ENCODE measurements around the gene PADI4.
A peak's percentile ranks its signal among the peaks of the same experiment; 100 is the strongest.
"Not testable (repeated sequence)": the region's sequence is repeated elsewhere in the genome, so short reads cannot be mapped to it uniquely, and the experiment has no call there.

The PADI4 gene

DNA sequence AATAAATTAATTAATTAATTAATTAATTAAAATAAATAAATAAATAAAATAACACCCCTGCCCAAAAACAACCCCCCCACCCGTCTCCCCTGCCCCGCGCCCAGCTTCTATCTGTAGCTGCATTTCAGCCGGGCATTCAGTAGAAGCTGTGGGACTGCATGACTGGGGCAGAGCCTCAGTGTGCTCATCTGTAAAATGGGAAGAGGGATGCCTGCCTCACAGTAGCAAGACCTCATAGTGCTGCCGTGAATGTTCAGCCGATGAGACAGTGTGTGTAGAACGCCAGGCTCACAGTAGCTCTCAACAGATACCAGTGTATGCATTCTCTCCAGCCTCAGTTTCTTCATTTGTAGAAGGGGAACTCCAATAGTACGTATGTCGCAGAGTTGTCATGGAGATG, 8.7 kb downstream of the PADI4 start:
- DNase-seq = no peak

- no peak for DNase-seq
Observed at GRCh38 chr1:17318262-17318661, 10.3 kb downstream of the PADI4 start.

DNA sequence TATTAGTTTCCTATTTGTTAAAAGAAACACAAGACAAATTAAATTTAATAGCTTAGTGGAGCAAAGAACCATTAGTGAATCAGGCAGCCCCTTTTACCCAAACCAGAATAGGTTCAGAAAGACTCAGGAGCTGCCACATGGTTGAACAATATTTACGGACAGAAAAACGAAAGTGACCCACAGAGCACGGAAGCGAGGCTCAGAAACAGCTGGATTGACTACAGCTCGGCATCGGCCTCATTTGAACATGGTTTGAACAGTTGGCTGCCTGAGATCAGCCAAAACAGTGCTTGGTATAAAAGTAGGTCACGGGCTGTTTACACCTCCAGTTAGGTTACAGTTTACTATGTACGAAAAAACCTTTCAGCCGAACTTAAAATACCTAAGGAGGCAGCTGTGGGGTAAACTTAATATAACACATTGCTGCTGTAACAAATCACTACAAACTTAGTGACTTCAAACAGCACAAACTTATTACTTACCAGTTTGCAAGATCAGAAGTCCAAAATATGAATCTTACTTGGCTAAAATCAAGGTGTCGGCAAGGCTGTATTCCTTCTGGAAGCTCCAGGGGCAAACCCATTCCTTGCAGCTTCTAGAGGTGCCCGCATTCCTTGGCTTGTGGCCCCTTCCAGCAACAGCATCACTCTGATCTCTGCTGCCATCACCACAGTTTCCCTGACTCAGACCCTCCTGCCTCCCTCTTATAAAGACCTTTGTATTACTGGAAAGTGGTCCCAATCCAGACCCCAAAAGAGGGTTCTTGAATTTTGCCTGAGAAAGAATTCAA, 11.8 kb downstream of the PADI4 start:
- DNase-seq = no peak

DNA sequence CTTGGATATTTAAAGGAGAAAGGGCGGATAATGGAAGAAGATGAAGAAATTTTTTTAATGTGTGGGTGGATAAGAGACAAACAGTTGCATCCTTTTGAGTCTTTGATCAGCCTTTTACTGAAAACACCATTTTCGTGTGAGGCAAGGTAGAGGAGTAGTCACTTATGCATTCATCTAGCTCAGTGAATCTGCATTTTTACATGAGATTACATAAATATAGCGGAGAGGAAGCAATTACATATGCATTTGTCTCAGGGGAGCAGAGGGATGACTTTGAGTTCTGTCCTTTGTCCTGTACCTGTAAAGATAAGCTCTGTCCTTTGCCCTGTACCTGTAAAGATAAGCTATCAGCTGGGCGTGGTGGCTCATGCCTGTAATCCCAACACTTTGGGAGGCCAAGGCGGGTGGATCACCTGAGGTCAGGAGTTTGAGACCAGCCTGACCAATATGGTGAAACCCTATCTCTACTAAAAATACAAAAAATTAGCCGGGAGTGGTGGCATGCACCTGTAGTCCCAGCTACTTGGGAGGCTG, 13.9 kb downstream of the PADI4 start:
- DNase-seq = not testable (repeated sequence)

- DNase-seq = no peak
Observed at GRCh38 chr1:17328855-17329254, 20.9 kb downstream of the PADI4 start.

DNA sequence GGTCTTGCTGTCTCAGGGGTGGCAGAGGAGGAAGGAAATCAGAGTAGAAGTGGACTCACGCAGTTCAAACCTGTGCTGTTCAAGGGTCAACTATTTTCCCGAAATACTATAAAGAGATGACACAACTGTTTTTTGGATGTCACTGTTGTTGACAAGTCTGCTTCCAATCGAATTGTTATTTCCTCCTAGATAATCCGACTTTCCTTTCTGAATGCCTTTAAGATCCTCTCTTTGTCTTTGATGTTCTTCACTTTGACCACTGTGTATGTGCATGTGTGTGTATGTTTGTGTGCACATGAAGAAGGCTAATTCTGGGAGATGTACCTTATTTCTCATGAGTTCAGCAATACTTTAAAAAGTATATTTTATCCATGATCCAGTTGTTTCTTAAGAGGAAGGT, 21.6 kb downstream of the PADI4 start:
- DNase-seq = no peak

DNA sequence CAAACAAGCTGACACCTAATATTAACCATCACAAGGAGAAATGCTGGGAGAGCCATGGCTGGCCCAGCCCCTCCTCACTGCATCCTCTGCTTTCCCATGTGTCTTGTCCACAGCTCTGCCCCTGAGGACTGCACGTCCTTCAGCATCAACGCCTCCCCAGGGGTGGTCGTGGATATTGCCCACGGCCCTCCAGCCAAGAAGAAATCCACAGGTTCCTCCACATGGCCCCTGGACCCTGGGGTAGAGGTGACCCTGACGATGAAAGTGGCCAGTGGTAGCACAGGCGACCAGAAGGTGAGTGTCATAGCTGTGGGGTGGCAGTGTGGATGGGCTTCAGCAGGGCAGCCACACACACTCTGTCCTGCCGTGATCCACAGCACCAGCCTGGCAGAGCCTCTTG, 22.9 kb downstream of the PADI4 start:
- no peak for DNase-seq

DNA sequence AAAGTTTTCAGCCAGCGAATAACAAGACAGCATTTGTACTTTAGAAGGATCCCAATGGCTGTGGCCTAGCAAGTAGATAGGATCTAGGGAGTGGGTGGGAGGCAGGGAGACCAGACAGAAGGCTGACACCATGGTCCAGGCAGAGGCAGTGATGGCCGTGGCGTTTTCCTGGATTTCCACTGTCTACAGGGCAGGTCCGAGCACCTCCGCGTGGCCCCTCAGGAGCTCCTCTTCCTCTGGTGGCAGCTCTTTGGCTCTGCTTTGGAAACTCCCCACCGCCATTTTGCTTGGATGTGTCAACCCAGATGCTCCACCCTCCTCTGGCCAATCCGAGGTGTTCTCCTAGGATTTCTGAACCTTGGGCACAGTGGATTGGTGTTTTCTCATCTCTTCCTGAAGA, 25.1 kb downstream of the PADI4 start:
- DNase-seq = no peak

DNA sequence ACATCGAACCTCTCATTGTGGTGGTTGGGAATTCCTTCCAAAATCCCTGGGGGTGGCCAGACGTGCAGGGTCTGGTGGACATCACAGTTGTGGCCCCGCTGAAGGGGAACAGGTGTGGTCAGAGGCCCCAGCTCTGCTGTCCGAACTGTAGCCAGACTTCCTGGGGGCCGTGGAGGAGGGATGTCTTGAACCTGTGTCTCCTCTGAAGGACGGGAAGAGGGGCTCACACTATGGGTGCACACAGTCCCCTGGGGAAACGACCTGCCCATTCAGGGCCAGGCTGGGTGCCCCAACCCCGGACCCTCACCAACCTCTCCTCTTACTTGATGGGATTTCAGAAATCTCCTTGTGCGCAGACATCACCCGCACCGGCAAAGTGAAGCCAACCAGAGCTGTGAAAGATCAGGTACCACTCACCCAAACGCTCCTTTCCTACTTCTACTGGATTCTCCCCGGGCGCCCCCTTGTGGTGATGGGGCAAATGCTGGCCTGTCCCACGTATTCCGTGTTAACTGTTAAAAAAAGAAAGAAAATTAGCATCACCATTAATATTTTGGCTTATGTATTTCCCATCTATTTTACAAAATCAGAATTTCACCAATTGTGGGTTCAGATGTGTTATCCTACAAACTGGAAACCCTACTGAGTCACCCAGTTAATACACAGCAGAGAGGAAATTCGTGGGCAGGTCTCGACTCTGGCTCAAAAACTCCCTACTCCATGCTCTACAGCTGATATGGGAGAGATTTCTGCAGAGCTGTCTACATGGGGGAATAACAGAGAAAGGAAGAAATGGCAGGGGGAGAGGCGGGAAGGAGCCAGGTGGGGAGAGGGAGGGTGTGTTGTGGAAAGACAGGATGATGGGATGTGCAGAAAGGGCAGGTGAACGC, 28.1 kb downstream of the PADI4 start:
- DNase-seq = peak; percentile 47 to 71

- DNase-seq = no peak
Observed at GRCh38 chr1:17338706-17339493, 30.9 kb downstream of the PADI4 start.

GRCh38 chr1:17339521-17339920, 31.5 kb downstream of the PADI4 start:
- DNase-seq = no peak

DNA sequence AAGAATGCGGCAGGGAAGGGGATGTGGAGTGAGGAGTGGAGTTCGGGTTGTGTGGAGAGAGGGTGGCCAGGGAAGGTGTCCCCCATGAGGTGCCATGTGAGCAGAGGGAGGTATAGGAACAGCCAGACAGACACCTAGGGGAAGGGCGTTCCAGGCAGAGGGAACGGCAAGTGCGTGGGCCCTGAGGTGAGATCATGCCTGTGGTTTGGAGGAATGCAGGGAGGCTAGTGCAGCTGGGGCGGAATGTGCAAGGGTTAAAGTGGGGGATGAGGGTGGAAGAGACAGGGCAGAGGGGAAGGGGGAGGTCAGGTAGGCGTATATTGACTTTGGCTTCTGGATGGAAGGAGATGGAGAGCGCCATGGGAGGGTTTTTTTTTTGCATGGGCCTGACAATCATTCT, 32.4 kb downstream of the PADI4 start:
- no peak for DNase-seq

GRCh38 chr1:17342014-17342441, 34.0 kb downstream of the PADI4 start:
- no peak for DNase-seq

- not testable (repeated sequence) for DNase-seq
Observed at GRCh38 chr1:17345506-17345905, 37.5 kb downstream of the PADI4 start.

GRCh38 chr1:17346046-17346789, 38.2 kb downstream of the PADI4 start:
- DNase-seq = no peak

GRCh38 chr1:17347769-17348592, 40.0 kb downstream of the PADI4 start:
- no peak for DNase-seq

- no peak for DNase-seq
Observed at GRCh38 chr1:17348593-17349234, 40.7 kb downstream of the PADI4 start.

DNA sequence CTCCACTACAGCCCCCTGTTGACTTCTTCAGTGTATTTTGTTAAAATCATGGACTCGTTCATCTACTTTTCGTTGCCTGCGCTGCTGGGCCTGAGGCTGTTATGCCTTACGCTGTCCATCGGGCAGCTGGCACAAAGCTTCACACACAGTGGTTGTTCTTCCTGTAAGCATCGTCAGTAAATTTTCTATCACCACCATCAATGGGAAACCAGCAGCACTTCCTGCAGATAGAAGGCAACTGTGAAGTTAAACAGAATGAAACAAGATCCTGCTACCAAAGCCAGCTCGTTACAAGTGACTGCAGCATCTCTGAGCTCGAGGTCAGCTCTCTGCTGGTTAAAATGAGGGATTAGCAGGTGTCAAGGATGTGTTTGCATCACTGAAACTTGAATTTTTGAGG, 42.1 kb downstream of the PADI4 start:
- DNase-seq = no peak

DNA sequence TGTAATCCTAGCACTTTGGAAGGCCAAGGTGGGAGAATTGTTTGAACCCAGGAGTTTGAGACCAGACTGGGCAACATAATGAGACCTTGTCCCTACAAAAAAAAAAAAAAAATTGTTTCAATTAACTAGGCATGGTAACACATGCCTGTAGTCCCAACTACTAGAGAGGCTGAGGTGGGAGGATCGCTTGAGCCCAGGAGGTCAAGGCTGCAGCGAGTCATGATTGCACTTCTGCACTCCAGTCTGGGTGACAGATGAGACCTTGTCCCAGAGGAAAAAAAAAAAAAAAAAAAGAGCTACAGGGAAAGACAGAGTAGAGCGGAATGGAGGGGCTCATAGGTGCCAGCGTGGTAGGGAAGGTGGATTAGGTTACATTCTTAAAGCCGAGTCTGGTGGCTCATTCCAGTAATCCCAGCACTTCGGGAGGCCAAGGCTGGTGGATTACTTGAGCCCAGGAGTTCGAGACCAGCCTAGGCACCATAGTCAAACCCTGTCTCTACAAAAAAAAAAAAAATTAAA, 43.0 kb downstream of the PADI4 start:
- no peak for DNase-seq

DNA sequence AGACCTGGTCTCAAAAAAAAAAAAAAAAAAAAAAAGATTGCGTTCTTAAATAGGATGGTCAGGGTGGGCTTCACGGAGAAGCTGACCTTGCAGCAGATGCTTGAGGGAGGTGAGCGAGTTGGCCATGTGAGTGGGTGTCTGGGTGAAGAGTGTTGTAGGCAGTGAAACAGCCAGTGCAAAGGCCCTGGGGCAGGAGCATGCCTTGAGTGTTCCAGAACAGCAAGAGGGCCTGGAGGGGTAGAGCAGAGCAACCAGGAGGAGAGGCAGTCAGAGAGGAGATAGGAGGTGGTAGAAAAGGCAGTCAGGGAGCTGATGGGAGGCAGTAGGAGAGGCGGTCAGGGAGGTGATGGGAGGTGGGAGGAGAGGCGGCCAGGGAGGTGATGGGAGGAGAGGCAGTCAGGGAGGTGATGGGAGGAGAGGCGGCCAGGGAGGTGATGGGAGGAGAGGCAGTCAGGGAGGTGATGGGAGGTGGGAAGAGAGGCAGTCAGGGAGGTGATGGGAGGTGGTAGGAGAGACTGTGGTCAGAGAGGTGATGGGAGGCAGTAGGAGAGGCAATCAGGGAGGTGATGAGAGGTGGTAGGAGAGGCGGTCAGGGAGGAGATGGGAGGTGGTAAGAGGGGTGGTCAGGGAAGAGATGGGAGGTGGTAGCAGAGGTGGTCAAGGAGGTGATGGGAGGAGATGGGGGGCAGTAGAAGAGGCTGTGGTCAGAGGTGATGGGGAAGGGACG, 43.8 kb downstream of the PADI4 start:
- no peak for DNase-seq

Data from NCI-H446 (cell line).